RKO (cell line): ENCODE results near the gene ITGB5.
"Not testable (repeated sequence)": the region's sequence is repeated elsewhere in the genome, so short reads cannot be mapped to it uniquely, and the experiment has no call there.

Experiments
- DNase-seq: peaks from one replicate; pipeline ENCODE4 v3.0.0-alpha.2; 2016; ENCODE audit warnings: low spot score

Gene ITGB5

GRCh38 chr3:124834723-124835718, 52.1 kb downstream of the ITGB5 start:
- DNase-seq = no peak

GRCh38 chr3:124833710-124834332, 53.3 kb downstream of the ITGB5 start:
- DNase-seq = no peak

- peak; percentile 10 for DNase-seq
Measured at GRCh38 chr3:124832782-124833709, 54.1 kb downstream of the ITGB5 start.

GRCh38 chr3:124831628-124832199, 55.5 kb downstream of the ITGB5 start:
- no peak for DNase-seq

GRCh38 chr3:124829819-124830554, 57.2 kb downstream of the ITGB5 start:
- no peak for DNase-seq

- DNase-seq = no peak
Measured at GRCh38 chr3:124829178-124829818, 57.9 kb downstream of the ITGB5 start.

- DNase-seq = not testable (repeated sequence)
Measured at GRCh38 chr3:124827476-124828206, 59.5 kb downstream of the ITGB5 start.

GRCh38 chr3:124826703-124827102, 60.5 kb downstream of the ITGB5 start:
- DNase-seq = peak; percentile 25

GRCh38 chr3:124824286-124824915, 62.8 kb downstream of the ITGB5 start:
- no peak for DNase-seq

GRCh38 chr3:124823648-124824047, 63.5 kb downstream of the ITGB5 start:
- no peak for DNase-seq

- DNase-seq = no peak
Measured at GRCh38 chr3:124823206-124823605, 64.0 kb downstream of the ITGB5 start.

- DNase-seq = no peak
Measured at GRCh38 chr3:124821356-124821755, 65.8 kb downstream of the ITGB5 start.

GRCh38 chr3:124818398-124819091, 68.6 kb downstream of the ITGB5 start:
- DNase-seq = no peak

- DNase-seq = no peak
Measured at GRCh38 chr3:124817079-124817478, 70.1 kb downstream of the ITGB5 start.

- no peak for DNase-seq
Measured at GRCh38 chr3:124816206-124816605, 71.0 kb downstream of the ITGB5 start.

- no peak for DNase-seq
Measured at GRCh38 chr3:124815781-124816180, 71.4 kb downstream of the ITGB5 start.

- DNase-seq = no peak
Measured at GRCh38 chr3:124814620-124815421, 72.3 kb downstream of the ITGB5 start.

GRCh38 chr3:124813541-124813940, 73.6 kb downstream of the ITGB5 start:
- no peak for DNase-seq
